Hematopoietic multipotent progenitor cell treated with erythropoietin and hydrocortisone succinate and interleukin-3 and kit ligand, for 6 days (in vitro differentiated cells): Measurements from ENCODE around the gene PTGER4.
A peak's percentile ranks its signal among the peaks of the same experiment; 100 is the strongest.
"Not testable (repeated sequence)": the region's sequence is repeated elsewhere in the genome, so short reads cannot be mapped to it uniquely, and the experiment has no call there.

Experiments
- DNase-seq: peaks from one replicate; pipeline ENCODE4 v3.0.0-alpha.2; 2015

PTGER4 gene

DNA sequence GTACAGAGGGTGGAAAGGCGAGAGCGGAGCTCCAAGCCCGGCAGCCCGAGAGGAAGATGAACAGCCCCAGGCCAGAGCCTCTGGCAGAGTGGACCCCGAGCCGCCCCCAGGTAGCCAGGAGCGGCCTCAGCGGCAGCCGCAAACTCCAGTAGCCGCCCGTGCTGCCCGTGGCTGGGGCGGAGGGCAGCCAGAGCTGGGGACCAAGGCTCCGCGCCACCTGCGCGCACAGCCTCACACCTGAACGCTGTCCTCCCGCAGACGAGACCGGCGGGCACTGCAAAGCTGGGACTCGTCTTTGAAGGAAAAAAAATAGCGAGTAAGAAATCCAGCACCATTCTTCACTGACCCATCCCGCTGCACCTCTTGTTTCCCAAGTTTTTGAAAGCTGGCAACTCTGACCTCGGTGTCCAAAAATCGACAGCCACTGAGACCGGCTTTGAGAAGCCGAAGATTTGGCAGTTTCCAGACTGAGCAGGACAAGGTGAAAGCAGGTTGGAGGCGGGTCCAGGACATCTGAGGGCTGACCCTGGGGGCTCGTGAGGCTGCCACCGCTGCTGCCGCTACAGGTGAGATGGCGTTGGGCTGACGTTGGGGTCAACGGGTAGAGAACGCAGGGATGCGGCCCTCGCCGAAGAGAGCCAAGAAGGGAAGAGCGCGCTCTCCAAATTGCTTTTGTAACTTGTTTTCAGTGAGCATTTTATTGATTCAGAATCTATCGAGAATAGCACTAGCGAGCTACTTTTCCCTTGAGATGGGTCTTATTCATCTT lies at the start of gene PTGER4:
Gene PTGER4, plus strand, starts transcription at position 3 of the 769 bp plus-strand sequence. CDS start 1,079 bp downstream, outside the sequence.
- no peak for DNase-seq

- no peak for DNase-seq
Measured at GRCh38 chr5:40630126-40630525, 49.6 kb upstream of the PTGER4 start.

GRCh38 chr5:40631236-40631635 lies 48.5 kb upstream of the PTGER4 start:
- no peak for DNase-seq

GRCh38 chr5:40634154-40634553 lies 45.6 kb upstream of the PTGER4 start:
- DNase-seq = no peak

GRCh38 chr5:40634593-40634992 lies 45.1 kb upstream of the PTGER4 start:
- no peak for DNase-seq

- not testable (repeated sequence) for DNase-seq
Measured at GRCh38 chr5:40639531-40639930, 40.2 kb upstream of the PTGER4 start.

- DNase-seq = no peak
Measured at GRCh38 chr5:40646266-40646665, 33.4 kb upstream of the PTGER4 start.

GRCh38 chr5:40648150-40648549 lies 31.6 kb upstream of the PTGER4 start:
- DNase-seq = no peak

GRCh38 chr5:40649463-40650030 lies 30.2 kb upstream of the PTGER4 start:
- peak; percentile 16 for DNase-seq

GRCh38 chr5:40651201-40651600 lies 28.5 kb upstream of the PTGER4 start:
- no peak for DNase-seq

GRCh38 chr5:40652441-40653220 lies 27.1 kb upstream of the PTGER4 start:
- peak; percentile 52 for DNase-seq

DNA sequence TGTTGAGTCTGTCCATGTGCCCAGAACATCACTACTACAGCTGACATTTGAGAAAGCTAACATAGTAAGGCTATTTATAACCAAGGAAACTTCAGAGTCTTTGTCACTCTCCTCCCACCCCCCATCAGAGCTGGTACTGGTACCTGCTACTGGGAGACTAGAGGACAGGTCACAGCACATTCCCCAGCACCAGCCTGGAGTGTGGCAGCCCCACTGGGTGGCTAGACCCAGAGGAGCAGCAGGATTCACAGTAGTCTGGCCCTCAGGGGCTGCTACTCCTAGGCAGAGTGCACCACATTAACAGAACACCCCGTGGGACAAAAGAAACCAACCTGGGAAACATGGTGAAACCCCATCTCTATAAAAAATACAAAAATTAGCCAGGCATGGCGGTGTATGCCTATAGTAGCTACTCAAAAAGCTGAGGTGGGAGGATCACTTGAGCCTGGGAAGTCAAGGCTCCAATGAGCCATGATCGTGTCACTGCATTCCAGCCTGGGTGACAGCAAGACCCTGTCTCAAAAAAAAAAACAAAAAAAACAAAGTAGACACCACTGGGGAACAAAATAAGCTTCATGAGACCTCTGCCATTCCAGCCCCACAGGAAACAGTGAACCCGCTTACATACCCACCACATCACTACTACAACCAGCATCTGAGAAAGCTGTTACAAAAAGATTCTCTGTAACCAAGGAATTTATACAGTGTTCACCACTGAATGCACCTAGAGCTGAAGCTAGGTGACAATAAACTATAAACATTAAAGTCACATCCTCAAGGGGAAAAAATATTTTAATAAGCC lies 26.3 kb upstream of the PTGER4 start:
- DNase-seq = no peak

DNA sequence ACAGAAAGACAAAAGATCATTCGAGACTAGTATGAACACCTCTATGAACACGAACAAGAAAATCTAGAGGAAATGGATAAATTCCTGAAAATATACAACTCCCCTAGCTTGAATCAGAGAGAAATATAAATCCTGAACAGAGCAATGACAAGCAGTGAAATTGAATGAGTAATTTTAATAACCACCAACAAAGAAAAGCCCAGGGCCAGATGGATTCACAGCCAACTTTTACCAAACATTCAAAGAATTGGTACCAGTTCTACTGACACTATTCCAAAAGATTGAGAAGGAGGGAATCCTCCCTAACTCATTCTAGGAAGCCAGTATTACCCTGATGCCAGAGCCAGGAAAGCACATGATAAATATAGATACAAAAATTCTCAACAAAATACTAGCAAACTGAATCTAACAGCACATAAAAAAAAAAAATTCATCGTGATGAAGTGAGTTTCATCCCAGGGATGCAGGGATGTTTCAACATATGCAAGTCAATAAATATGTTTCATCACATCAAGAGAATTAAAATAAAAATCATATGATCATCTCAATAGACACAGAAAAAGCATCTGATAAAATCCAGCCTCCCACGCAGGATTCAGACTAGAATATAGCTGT lies 25.2 kb upstream of the PTGER4 start:
- no peak for DNase-seq

- DNase-seq = peak; percentile 46
Measured at GRCh38 chr5:40655138-40655537, 24.6 kb upstream of the PTGER4 start.

GRCh38 chr5:40656091-40656490 lies 23.6 kb upstream of the PTGER4 start:
- DNase-seq = not testable (repeated sequence)

DNA sequence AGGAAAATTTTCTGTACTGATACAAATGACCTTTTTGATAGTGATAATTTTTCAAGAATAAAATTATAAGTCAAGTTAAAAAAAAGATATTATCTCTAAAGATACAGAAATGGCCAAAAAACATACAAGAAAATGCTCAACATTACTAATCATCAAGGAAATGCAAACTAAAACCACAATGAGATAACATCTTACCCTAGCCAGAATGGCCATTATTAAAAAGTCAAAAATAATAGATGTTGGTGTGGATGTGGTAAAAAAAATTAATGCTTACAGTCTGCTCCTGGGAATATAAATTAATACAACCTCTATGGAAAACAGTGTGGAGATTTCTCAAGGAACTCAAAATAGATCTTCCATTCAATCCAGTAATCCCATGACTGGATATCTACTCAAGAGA lies 22.9 kb upstream of the PTGER4 start:
- DNase-seq = no peak

- DNase-seq = no peak
Measured at GRCh38 chr5:40660751-40661150, 19.0 kb upstream of the PTGER4 start.

DNA sequence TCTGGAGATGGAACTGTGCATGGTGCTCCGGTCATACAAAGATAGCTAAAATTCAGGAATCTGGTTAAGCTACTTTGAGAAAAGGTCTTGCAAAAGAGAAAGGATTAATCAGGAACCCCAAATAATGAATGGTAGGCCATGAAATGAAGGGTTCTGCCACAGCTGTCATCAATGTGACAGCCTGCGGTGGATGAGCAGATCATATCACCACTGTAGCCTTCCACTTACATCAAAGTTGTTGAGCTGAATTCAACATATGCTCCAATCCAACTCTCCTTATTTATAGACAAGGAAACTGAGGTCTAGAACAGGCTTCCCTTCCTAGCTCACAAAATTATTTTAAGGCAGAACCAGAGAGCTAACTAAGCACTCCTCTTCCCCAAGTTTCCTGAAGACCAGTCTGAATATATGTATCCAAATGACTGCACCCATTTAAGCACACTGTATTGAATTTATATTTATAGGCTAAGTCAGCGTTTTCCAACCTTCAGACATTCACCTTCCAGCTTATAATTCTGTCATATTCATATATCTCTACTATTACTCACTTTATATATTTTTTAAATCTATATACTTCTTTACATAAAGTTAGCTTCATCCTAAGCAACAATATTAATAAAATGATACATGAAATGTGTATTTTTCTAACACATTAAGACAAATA lies 13.9 kb upstream of the PTGER4 start:
- no peak for DNase-seq

DNA sequence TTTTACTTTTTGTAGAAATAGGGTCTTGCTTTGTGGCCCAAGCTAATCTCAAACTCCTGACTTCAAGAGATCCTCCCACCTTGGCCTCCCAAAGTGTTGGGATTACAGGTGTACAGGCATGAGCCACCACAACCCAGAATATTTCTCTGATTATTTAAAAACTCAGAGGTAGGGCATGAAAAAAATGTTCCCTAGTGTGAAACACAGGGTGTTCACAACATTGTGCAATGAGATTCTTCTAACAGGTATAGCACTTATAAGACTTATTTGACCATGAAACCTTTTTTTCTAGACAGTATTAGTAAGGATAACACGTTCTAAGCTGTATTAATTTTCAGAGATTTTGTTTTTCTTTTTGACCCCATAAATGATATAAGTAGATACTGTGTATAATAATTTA lies 13.1 kb upstream of the PTGER4 start:
- DNase-seq = no peak

DNA sequence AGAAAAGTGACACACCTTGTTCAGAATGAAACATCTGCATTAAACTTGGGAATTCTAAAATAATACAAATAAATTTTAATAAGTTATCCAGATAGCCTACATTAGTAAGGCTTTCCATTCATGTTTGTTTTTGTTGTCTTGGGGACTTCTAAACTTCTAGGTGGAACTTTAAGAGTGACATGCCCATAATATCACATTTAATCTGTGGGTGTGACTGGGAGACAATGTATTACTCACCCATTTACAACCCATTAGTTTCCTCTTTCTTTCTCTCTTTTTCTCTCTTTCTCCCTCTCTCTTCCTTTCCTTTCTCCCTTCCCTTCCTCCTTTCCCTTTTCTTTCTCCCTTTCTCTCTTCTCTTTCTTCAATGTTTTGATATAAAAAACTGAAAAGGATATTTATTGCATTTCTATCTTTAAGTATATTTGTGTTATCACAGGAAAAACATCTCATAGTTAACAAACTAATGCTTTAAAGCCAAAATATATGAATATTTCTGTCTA lies 12.5 kb upstream of the PTGER4 start:
- no peak for DNase-seq

DNA sequence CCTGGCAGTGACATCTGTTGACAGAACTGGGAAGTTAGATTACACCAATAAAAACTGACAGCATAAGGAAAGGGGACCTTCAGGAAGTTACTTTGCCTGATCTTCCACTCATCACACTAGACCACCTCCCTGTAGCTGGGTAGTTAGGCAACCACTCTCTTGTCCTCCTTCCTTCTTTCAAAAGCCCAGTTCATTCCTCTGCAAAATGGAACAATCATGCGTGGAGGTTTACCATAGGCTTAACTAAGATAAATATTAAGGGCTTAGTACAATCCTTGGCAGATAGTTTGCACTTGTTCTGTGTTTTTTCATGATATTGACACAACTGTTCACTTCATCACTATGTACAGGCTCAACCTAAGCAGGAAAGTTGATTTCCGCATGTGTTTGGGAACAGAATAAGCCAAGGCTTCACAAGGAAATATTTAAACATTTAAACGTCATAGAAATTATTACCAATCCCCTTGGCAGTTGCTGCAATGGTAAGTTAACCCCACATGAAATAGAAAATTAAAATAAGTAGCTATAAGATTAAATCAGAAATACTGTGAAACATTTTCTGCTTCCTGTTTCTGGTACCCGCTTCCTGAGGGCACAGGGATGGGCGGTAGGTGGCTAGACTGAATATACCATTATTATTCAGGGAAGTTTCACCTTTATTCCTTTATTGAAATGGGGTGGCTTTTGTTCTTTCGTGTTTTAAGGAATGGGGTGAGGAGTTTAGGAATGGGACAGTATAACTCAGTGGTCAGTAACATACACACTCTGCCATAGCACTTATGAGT lies 9.9 kb upstream of the PTGER4 start:
- DNase-seq = peak; percentile 34
